ENCODE measurements around the gene NCK2.

DNA sequence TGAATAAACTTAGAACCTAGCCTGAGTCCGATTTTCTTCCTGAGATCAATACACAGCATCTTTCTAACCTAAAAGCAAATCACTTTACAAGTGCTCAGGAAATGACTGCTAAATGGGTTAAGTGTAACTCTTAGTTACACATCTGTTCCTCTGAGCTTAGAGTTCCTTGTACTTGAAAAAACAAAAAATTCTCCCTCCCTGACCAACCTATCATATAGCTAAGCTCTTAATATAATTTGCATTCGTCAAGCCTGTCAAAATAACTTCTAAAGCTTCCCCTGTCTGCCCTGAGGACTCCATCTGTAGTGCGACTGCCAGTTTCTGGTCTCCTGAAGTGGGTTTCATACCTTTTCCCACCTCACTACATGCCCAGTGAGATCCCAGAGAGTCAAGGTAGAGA lies 190.4 kb downstream of the NCK2 start:
- TF ChIP-seq, protein P1, sequence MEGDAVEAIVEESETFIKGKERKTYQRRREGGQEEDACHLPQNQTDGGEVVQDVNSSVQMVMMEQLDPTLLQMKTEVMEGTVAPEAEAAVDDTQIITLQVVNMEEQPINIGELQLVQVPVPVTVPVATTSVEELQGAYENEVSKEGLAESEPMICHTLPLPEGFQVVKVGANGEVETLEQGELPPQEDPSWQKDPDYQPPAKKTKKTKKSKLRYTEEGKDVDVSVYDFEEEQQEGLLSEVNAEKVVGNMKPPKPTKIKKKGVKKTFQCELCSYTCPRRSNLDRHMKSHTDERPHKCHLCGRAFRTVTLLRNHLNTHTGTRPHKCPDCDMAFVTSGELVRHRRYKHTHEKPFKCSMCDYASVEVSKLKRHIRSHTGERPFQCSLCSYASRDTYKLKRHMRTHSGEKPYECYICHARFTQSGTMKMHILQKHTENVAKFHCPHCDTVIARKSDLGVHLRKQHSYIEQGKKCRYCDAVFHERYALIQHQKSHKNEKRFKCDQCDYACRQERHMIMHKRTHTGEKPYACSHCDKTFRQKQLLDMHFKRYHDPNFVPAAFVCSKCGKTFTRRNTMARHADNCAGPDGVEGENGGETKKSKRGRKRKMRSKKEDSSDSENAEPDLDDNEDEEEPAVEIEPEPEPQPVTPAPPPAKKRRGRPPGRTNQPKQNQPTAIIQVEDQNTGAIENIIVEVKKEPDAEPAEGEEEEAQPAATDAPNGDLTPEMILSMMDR (IDR thresholded peaks at IDR 0.05; ENCODE audit: low read depth, low read length, poor library complexity, severe bottlenecking) = no peak
- no peak for TF ChIP-seq EZH2phosphoT487 (IDR thresholded peaks at IDR 0.05; ENCODE audit: borderline replicate concordance, low read length)

Data from DOHH2 (cell line).